Esophagus muscularis mucosa (tissue), 4 donors: ENCODE results near the gene LBHD2. TPM values are rescaled to one million over a fixed set of nuclear protein-coding genes. Genes with fewer than 3 reads are reported as not detected.

Source experiments
- DNase-seq: peaks from one replicate; pipeline ENCODE4 v3.0.0-alpha.2; 2017; ENCODE audit errors: extremely low spot score
- H3K27ac ChIP-seq, 4 donors: fragments of 200-600 bp; sonication (generic); replicated peaks in 1 of 4; 1 replicate in 3 of 4; 2 replicates in 1 of 4; pipeline ENCODE4 v1.5.1; 2016 to 2019; ENCODE audit warnings: mild to moderate bottlenecking in 1 of 4
- H3K27me3 ChIP-seq, 4 donors: fragments of 200-600 bp; sonication (generic); one replicate each; pipeline versions ENCODE4 v1.5.1 to v1.6.0; 2016 to 2019
- H3K36me3 ChIP-seq, 4 donors: fragments of 200-600 bp; sonication (generic); one replicate each; pipeline ENCODE4 v1.5.1; 2016 to 2019
- H3K4me1 ChIP-seq, 4 donors: fragments of 200-600 bp; sonication (generic); one replicate each; pipeline ENCODE4 v1.5.1; 2016 to 2019
- H3K4me3 ChIP-seq, 4 donors: fragments of 200-600 bp; sonication (generic); 1 replicate in 2 of 4; 2 replicates in 2 of 4; pipeline ENCODE4 v1.5.1; 2016 to 2019; ENCODE audit warnings: mild to moderate bottlenecking in 4 of 4, moderate library complexity in 1 of 4
- H3K9me3 ChIP-seq, 4 donors: fragments of 200-600 bp; sonication (generic); 1 replicate in 3 of 4; 2 replicates in 1 of 4; pipeline ENCODE4 v1.5.1; 2016 to 2019
- CTCF ChIP-seq, 3 experiments: fragments of 200-600 bp in 2 of 3; fragments of 450-650 bp in 1 of 3; sonication (generic) in 2 of 3; IDR thresholded peaks; one replicate each; pipeline ENCODE4 v1.5.1; 2017 to 2019; ENCODE audit warnings: antibody characterized with exemption in 3 of 3, mild to moderate bottlenecking in 2 of 3, moderate library complexity in 1 of 3
- EP300 ChIP-seq: sonication (generic); formaldehyde crosslinking; IDR thresholded peaks from one replicate; pipeline ENCODE4 v1.6.1; 2017; ENCODE audit warnings: antibody characterized with exemption
- POLR2A ChIP-seq: fragments of 450-650 bp; IDR thresholded peaks from one replicate; pipeline ENCODE4 v1.6.1; 2017; ENCODE audit warnings: antibody characterized with exemption, moderate library complexity, mild to moderate bottlenecking, low read depth
- POLR2AphosphoS5 ChIP-seq, 2 donors: sonication (generic); formaldehyde crosslinking; IDR thresholded peaks; one replicate each; pipeline ENCODE4 v1.6.1; 2017; ENCODE audit warnings: antibody characterized with exemption in 2 of 2
- WGBS: methylation state at CpG from one replicate; pipeline ENCODE4 v1.1.5; 2018; 5-methylcytosine and 5-hydroxymethylcytosine counted together
- intact Hi-C: fragments of 100-400 bp; cut with DNase I; formaldehyde crosslinking; loops from one replicate; pipeline ENCODE4 v1.15.1; 2023
- total RNA-seq, 4 donors: library from RNA; depleted of rRNA; stranded (reverse); fragments of >200 nt; gene quantifications; one replicate each; pipeline versions ENCODE4 v1.1.0 to v1.2.1, GENCODE V29; 2016

The LBHD2 gene
- total RNA-seq, 4 donors from 2014 or later: not detected

- no peak for DNase-seq
- TF ChIP-seq POLR2AphosphoS5 (IDR thresholded peaks at IDR 0.05) (no peak), EP300 (no peak), POLR2A (no peak), CTCF (IDR thresholded peaks at IDR 0.05) (no peak)
- H3K4me3 ChIP-seq: no peak overlapping the region
- intact Hi-C loops: no loop called here
- no peaks in the 10 kb centered on the region for H3K36me3 ChIP-seq
- peaks cover 18 to 43% (median 38%) of the 10 kb centered on the region in 4 donors for H3K4me1 ChIP-seq
- no peaks in the 10 kb centered on the region for H3K9me3 ChIP-seq
- no peak overlapping the region for H3K27ac ChIP-seq
- H3K27me3 ChIP-seq: peaks cover 0 to 68% (median 29%) of the 10 kb centered on the region in 4 donors
- WGBS: no CpG with 5 or more reads among the region's 12 CpGs
These were observed 15.2 kb downstream of the LBHD2 start for GRCh38 chr14:103099081-103099732.

GRCh38 chr14:103099733-103100280 is 15.8 kb downstream of the LBHD2 start:
- no CpG with 5 or more reads among the region's 8 CpGs for WGBS
- H3K9me3 ChIP-seq: no peaks in the 10 kb centered on the region
- DNase-seq: no peak
- peaks cover 24 to 43% (median 38%) of the 10 kb centered on the region in 4 donors for H3K4me1 ChIP-seq
- TF ChIP-seq CTCF (IDR thresholded peaks at IDR 0.05) (no peak), EP300 (no peak), POLR2A (no peak), POLR2AphosphoS5 (IDR thresholded peaks at IDR 0.05) (no peak)
- no peak overlapping the region for H3K4me3 ChIP-seq
- peaks cover 0 to 74% (median 35%) of the 10 kb centered on the region in 4 donors for H3K27me3 ChIP-seq
- no peak overlapping the region for H3K27ac ChIP-seq
- H3K36me3 ChIP-seq: no peaks in the 10 kb centered on the region
- intact Hi-C loops: no loop called here

GRCh38 chr14:103100281-103101121 is 16.5 kb downstream of the LBHD2 start:
- TF ChIP-seq EP300: no peak
- no peaks in the 10 kb centered on the region for H3K36me3 ChIP-seq
- peaks cover 26 to 44% (median 42%) of the 10 kb centered on the region in 4 donors for H3K4me1 ChIP-seq
- no peak overlapping the region for H3K4me3 ChIP-seq
- 88% methylated on average over 17 of the region's 25 CpGs for WGBS
- intact Hi-C loops: no loop called here
- DNase-seq: no peak
- H3K27ac ChIP-seq: no peak overlapping the region
- H3K27me3 ChIP-seq: peaks cover 0 to 81% (median 35%) of the 10 kb centered on the region in 4 donors
- no peaks in the 10 kb centered on the region for H3K9me3 ChIP-seq

- intact Hi-C loops: no loop called here
- WGBS: 94% methylated on average over 10 of the region's 11 CpGs
- Histone ChIP-seq H3K36me3 (no peaks in the 10 kb centered on the region), H3K9me3 (no peaks in the 10 kb centered on the region), H3K4me1 (peaks cover 26 to 47% (median 43%) of the 10 kb centered on the region in 4 donors), H3K27ac (no peak overlapping the region), H3K4me3 (no peak overlapping the region), H3K27me3 (peaks cover 0 to 90% (median 35%) of the 10 kb centered on the region in 4 donors)
- DNase-seq: no peak
- TF ChIP-seq EP300: no peak
- no peak for TF ChIP-seq POLR2AphosphoS5 (IDR thresholded peaks at IDR 0.05)
- TF ChIP-seq POLR2A: no peak
- no peak for TF ChIP-seq CTCF (IDR thresholded peaks at IDR 0.05)
These were observed 17.4 kb downstream of the LBHD2 start for GRCh38 chr14:103101257-103101962.
